ENCODE measurements around the gene SPAG9.

The SPAG9 gene

GRCh38 chr17:51044976-51045375 lies 75.7 kb downstream of the SPAG9 start:
- no peak for DNase-seq (ENCODE audit: low read depth)

- no peak for DNase-seq (ENCODE audit: low read depth)
Observed at GRCh38 chr17:51036084-51036483, 84.6 kb downstream of the SPAG9 start.

- no peak for DNase-seq (ENCODE audit: low read depth)
Observed at GRCh38 chr17:51035431-51035830, 85.2 kb downstream of the SPAG9 start.

- no peak for DNase-seq (ENCODE audit: low read depth)
Observed at GRCh38 chr17:51034800-51035199, 85.9 kb downstream of the SPAG9 start.

- no peak for DNase-seq (ENCODE audit: low read depth)
Observed at GRCh38 chr17:51032850-51033249, 87.8 kb downstream of the SPAG9 start.

- DNase-seq (ENCODE audit: low read depth) = no peak
Observed at GRCh38 chr17:51029568-51030463, 90.9 kb downstream of the SPAG9 start.

GRCh38 chr17:51029142-51029541 lies 91.5 kb downstream of the SPAG9 start:
- no peak for DNase-seq (ENCODE audit: low read depth)

GRCh38 chr17:51028176-51028863 lies 92.3 kb downstream of the SPAG9 start:
- no peak for DNase-seq (ENCODE audit: low read depth)

GRCh38 chr17:51018541-51018940 lies 102.1 kb downstream of the SPAG9 start:
- no peak for DNase-seq (ENCODE audit: low read depth)

GRCh38 chr17:51017270-51017669 lies 103.4 kb downstream of the SPAG9 start:
- no peak for DNase-seq (ENCODE audit: low read depth)

GRCh38 chr17:51016099-51016498 lies 104.6 kb downstream of the SPAG9 start:
- no peak for DNase-seq (ENCODE audit: low read depth)

GRCh38 chr17:51015145-51015558 lies 105.5 kb downstream of the SPAG9 start:
- DNase-seq (ENCODE audit: low read depth) = no peak

GRCh38 chr17:51014129-51014528 lies 106.5 kb downstream of the SPAG9 start:
- no peak for DNase-seq (ENCODE audit: low read depth)

- DNase-seq (ENCODE audit: low read depth) = no peak
Observed at GRCh38 chr17:51013322-51013721, 107.3 kb downstream of the SPAG9 start.

GRCh38 chr17:51012538-51012937 lies 108.1 kb downstream of the SPAG9 start:
- DNase-seq (ENCODE audit: low read depth) = no peak

- DNase-seq (ENCODE audit: low read depth) = no peak
Observed at GRCh38 chr17:51010173-51010675, 110.4 kb downstream of the SPAG9 start.

- no peak for DNase-seq (ENCODE audit: low read depth)
Observed at GRCh38 chr17:51006601-51007000, 114.1 kb downstream of the SPAG9 start.

GRCh38 chr17:51005768-51006167 lies 114.9 kb downstream of the SPAG9 start:
- DNase-seq (ENCODE audit: low read depth) = no peak

GRCh38 chr17:51004249-51004648 lies 116.4 kb downstream of the SPAG9 start:
- no peak for DNase-seq (ENCODE audit: low read depth)

- DNase-seq (ENCODE audit: low read depth) = no peak
Observed at GRCh38 chr17:51000835-51001638, 119.6 kb downstream of the SPAG9 start.

GRCh38 chr17:50995668-50996067 lies 125.0 kb downstream of the SPAG9 start:
- no peak for DNase-seq (ENCODE audit: low read depth)

- DNase-seq (ENCODE audit: low read depth) = no peak
Observed at GRCh38 chr17:50993544-50993943, 127.1 kb downstream of the SPAG9 start.

Measured in stimulated activated CD8-positive, alpha-beta memory T cell treated with anti-CD3 and anti-CD28 coated beads, Interleukin-15, amount 100 ng/mL, for 1 hour (primary cell).